GM12878 (cell line): ENCODE data around the gene TIMM17B. TPM values are rescaled to one million over a fixed set of nuclear protein-coding genes. Genes with fewer than 3 reads are reported as not detected.

ENCODE experiments used
- ATF3 ChIP-seq: IDR thresholded peaks from 2 replicates; pipeline ENCODE4 v1.6.1; 2011; ENCODE audit warnings: low read depth, mild to moderate bottlenecking, low read length, moderate library complexity, borderline replicate concordance; ENCODE audit errors: extremely low read depth
- BACH1 ChIP-seq: fragments of 450-650 bp; IDR thresholded peaks from 2 replicates; pipeline ENCODE4 v1.6.1; 2017; ENCODE audit warnings: mild to moderate bottlenecking, borderline replicate concordance
- CHD2 ChIP-seq: IDR thresholded peaks from 2 replicates; pipeline ENCODE4 v1.6.1; 2011; ENCODE audit warnings: low read depth, low read length, improper control_type of control experiment, borderline replicate concordance
- CREB1 ChIP-seq: IDR thresholded peaks from 2 replicates; pipeline ENCODE4 v1.6.1; 2012; ENCODE audit warnings: low read depth, mild to moderate bottlenecking, inconsistent platforms
- ETV6 ChIP-seq, 2 experiments: fragments of 450-650 bp in 1 of 2; IDR thresholded peaks in 1 of 2; conservative IDR thresholded peaks in 1 of 2; 2 replicates each; pipeline ENCODE4 v1.6.1; 2014; ENCODE audit warnings: antibody characterized with exemption in 1 of 2, borderline replicate concordance in 1 of 2, low read depth in 1 of 2, mild to moderate bottlenecking in 1 of 2, moderate library complexity in 1 of 2
- FOS ChIP-seq: IDR thresholded peaks from 3 replicates; pipeline ENCODE4 v1.6.1; 2011; ENCODE audit warnings: borderline replicate concordance; ENCODE audit not compliant: insufficient read length; ENCODE audit errors: extremely low read depth
- FOXK2 ChIP-seq: fragments of 450-650 bp; IDR thresholded peaks from 2 replicates; pipeline ENCODE4 v1.6.1; 2017; ENCODE audit warnings: mild to moderate bottlenecking, moderate library complexity
- MLLT1 ChIP-seq: fragments of 450-650 bp; IDR thresholded peaks from 2 replicates; pipeline ENCODE4 v1.6.1; 2016; ENCODE audit warnings: mild to moderate bottlenecking
- NFXL1 ChIP-seq: fragments of 450-650 bp; IDR thresholded peaks from 2 replicates; pipeline ENCODE4 v1.6.1; 2017; ENCODE audit warnings: antibody characterized with exemption, mild to moderate bottlenecking, borderline replicate concordance
- NFYA ChIP-seq: IDR thresholded peaks from 2 replicates; pipeline ENCODE4 v1.6.1; 2011; ENCODE audit warnings: low read depth, mild to moderate bottlenecking, low read length, improper control_type of control experiment, borderline replicate concordance
- NR2C1 ChIP-seq: fragments of 450-650 bp; IDR thresholded peaks from 2 replicates; pipeline ENCODE4 v1.6.1; 2017; ENCODE audit warnings: antibody characterized with exemption, mild to moderate bottlenecking, moderate library complexity
- NR2C2 ChIP-seq: IDR thresholded peaks from 2 replicates; pipeline ENCODE4 v1.6.1; 2011; ENCODE audit warnings: borderline replicate concordance, low read depth; ENCODE audit not compliant: control insufficient read depth, insufficient read length
- PKNOX1 ChIP-seq: fragments of 450-650 bp; IDR thresholded peaks from 2 replicates; pipeline ENCODE4 v1.6.1; 2016; ENCODE audit warnings: mild to moderate bottlenecking
- POLR2AphosphoS2 ChIP-seq: IDR thresholded peaks from 2 replicates; pipeline ENCODE4 v1.6.1; 2011; ENCODE audit warnings: low read depth, mild to moderate bottlenecking, low read length, improper control_type of control experiment, moderate library complexity
- RELA ChIP-seq: fragments of 450-650 bp; IDR thresholded peaks from 2 replicates; pipeline ENCODE4 v1.8.0; 2014; ENCODE audit warnings: borderline replicate concordance; ENCODE audit not compliant: partially characterized antibody
- RUNX3 ChIP-seq: IDR thresholded peaks from 2 replicates; pipeline ENCODE4 v1.6.1; 2012; ENCODE audit warnings: low read length, inconsistent platforms
- SKIL ChIP-seq: fragments of 450-650 bp; IDR thresholded peaks from 2 replicates; pipeline ENCODE4 v1.6.1; 2017; ENCODE audit warnings: mild to moderate bottlenecking, low read depth, inconsistent platforms; ENCODE audit not compliant: poor library complexity, severe bottlenecking
- SMAD5 ChIP-seq: IDR thresholded peaks from 2 replicates; pipeline ENCODE4 v1.6.1; 2016; ENCODE audit warnings: antibody characterized with exemption, low read depth
- SMARCA5 ChIP-seq: fragments of 450-650 bp; IDR thresholded peaks from 2 replicates; pipeline ENCODE4 v1.6.1; 2017; ENCODE audit warnings: mild to moderate bottlenecking
- SP1 ChIP-seq: IDR thresholded peaks from one replicate; pipeline ENCODE4 v1.6.1; 2011; ENCODE audit warnings: low read depth, low read length
- SREBF2 ChIP-seq: IDR thresholded peaks from 2 replicates; pipeline ENCODE4 v1.6.1; 2012; ENCODE audit warnings: mild to moderate bottlenecking, low read length
- TCF12 ChIP-seq: IDR thresholded peaks from 2 replicates; pipeline ENCODE4 v1.6.1; 2011; ENCODE audit warnings: low read depth, mild to moderate bottlenecking, low read length
- TCF7 ChIP-seq: IDR thresholded peaks from 2 replicates; pipeline ENCODE4 v1.6.1; 2014; ENCODE audit warnings: antibody characterized with exemption, borderline replicate concordance
- WRNIP1 ChIP-seq: IDR thresholded peaks from 2 replicates; pipeline ENCODE4 v1.6.1; 2011; ENCODE audit warnings: low read depth, low read length, improper control_type of control experiment, borderline replicate concordance
- ZZZ3 ChIP-seq: IDR thresholded peaks from 2 replicates; pipeline ENCODE4 v1.6.1; 2011; ENCODE audit warnings: low read depth; ENCODE audit not compliant: control insufficient read depth, insufficient read length
- polyA plus RNA-seq, 11 experiments: library from polyadenylated mRNA; depleted of rRNA in 4 of 11; unstranded in 6 of 11; stranded (reverse) in 5 of 11; fragments of >200 nt; fragmentation: Nextera tagmentation in 4 of 11; fragmentation: Illumina TruSeq in 1 of 11; extraction: Ambion mirVana in 4 of 11; extraction: Trizol in 1 of 11; gene quantifications; 1 replicate in 1 of 11; 2 replicates in 10 of 11; pipeline versions ENCODE4 v1.2.1 to v1.2.3, GENCODE V29; 2011 to 2016; ENCODE audit warnings: inconsistent platforms in 2 of 11, missing spikeins in 2 of 11, low read depth in 1 of 11
- total RNA-seq, 4 experiments: library from RNA; depleted of rRNA in 3 of 4; stranded (reverse); fragments of >200 nt in 3 of 4; fragmentation: Illumina TruSeq in 1 of 4; extraction: Trizol in 1 of 4; gene quantifications; 2 replicates each; pipeline versions ENCODE4 v1.2.1 to v1.2.3, GENCODE V29; 2013 to 2021

Gene TIMM17B
- total and polyA plus RNA-seq, 10 of the 15 experiments (the other 5 are each of a cell fraction or from before 2014, with no cell fraction given): 4.5 to 88.7 (median 47.5) TPM

- 0 out of 2 replicates have a peak, but pooled peaks have one; percentile 2 for TF ChIP-seq FOXK2
- TF ChIP-seq ZZZ3: no peak
- TF ChIP-seq WRNIP1: no peak
- TF ChIP-seq NR2C1: peak; percentile 63
- TF ChIP-seq NFYA: no peak
- TF ChIP-seq PKNOX1: peak; percentile 53; the same call in 1 of the 2 replicates
- no peak for TF ChIP-seq CHD2
- TF ChIP-seq MLLT1: peak; percentile 71; the same call in 1 of the 2 replicates
- TF ChIP-seq NR2C2: no peak
- TF ChIP-seq SKIL: no peak
- peak; percentile 31 for TF ChIP-seq SP1
- TF ChIP-seq SMARCA5: no peak
- TF ChIP-seq SREBF2: no peak
- TF ChIP-seq TCF12: no peak
- TF ChIP-seq RELA: no peak
- no peak for TF ChIP-seq TCF7
- TF ChIP-seq FOS: no peak
- peak; percentile 99 for TF ChIP-seq POLR2AphosphoS2
- 0 out of 4 replicates have a peak, but pooled peaks of 1 of the 2 experiments have one; percentile 25 for TF ChIP-seq ETV6 (conservative IDR thresholded peaks at IDR 0.05 in 1 of 2, IDR thresholded peaks at IDR 0.05 in 1 of 2; ENCODE audit: borderline replicate concordance in 1 of 2, low read depth in 1 of 2)
- no peak for TF ChIP-seq ATF3
- TF ChIP-seq NFXL1: no peak
- TF ChIP-seq RUNX3: peak; percentile 84
- peak; percentile 86 for TF ChIP-seq CREB1
- TF ChIP-seq BACH1: peak; percentile 87
- TF ChIP-seq SMAD5: no peak
Measured at GRCh38 chrX:48911412-48912182, 14.0 kb upstream of the TIMM17B start, which contains the start of gene SLC35A2 (continued).
